Colonic mucosa (tissue), 4 donors: ENCODE measurements around the gene SPEM2. TPM values are rescaled to one million over a fixed set of nuclear protein-coding genes. Genes with fewer than 3 reads are reported as not detected.

Source experiments
- DNase-seq: peaks from one replicate; pipeline ENCODE4 v3.0.0-alpha.2; 2020
- H3K27ac ChIP-seq: fragments of 200-600 bp; one replicate; pipeline ENCODE4 v1.8.0; 2021
- H3K27me3 ChIP-seq: fragments of 200-600 bp; one replicate; pipeline ENCODE4 v1.8.0; 2021
- H3K36me3 ChIP-seq: fragments of 200-600 bp; one replicate; pipeline ENCODE4 v1.8.0; 2021
- H3K4me1 ChIP-seq: fragments of 200-600 bp; one replicate; pipeline ENCODE4 v1.8.0; 2021; ENCODE audit warnings: mild to moderate bottlenecking
- H3K4me3 ChIP-seq: fragments of 200-600 bp; one replicate; pipeline ENCODE4 v1.8.0; 2021
- H3K9ac ChIP-seq, 2 donors: one replicate each; pipeline ENCODE4 v1.7.0; 2013; ENCODE audit warnings: control low read depth in 2 of 2, low read depth in 2 of 2, low read length in 2 of 2
- H3K9me3 ChIP-seq: fragments of 200-600 bp; one replicate; pipeline ENCODE4 v1.8.0; 2021
- intact Hi-C: fragments of 100-400 bp; cut with DNase I; formaldehyde crosslinking; loops from one replicate; pipeline ENCODE4 v1.14.1; 2022
- total RNA-seq, 2 donors: library from RNA; stranded (reverse); fragmentation: NEBNext Ultra II Directional in 1 of 2; extraction: Animal tissue kit (Norgen Biotek cat#: 25700) in 1 of 2; gene quantifications; one replicate each; pipeline ENCODE4 v1.2.1, GENCODE V29; 2021
- TF ChIP-seq, protein P1 (sequence below): fragments of 200-600 bp; IDR thresholded peaks from one replicate; pipeline ENCODE4 v1.8.0; 2022; ENCODE audit warnings: antibody characterized with exemption, mild to moderate bottlenecking
- donor health status: healthy.
- donor health status: DM: no; HTN: no; CAD: no.
- donor health status: DM: no; HTN: no; CAD: no.

The SPEM2 gene
- total RNA-seq, 2 donors from 2014 or later, result not detected

DNA sequence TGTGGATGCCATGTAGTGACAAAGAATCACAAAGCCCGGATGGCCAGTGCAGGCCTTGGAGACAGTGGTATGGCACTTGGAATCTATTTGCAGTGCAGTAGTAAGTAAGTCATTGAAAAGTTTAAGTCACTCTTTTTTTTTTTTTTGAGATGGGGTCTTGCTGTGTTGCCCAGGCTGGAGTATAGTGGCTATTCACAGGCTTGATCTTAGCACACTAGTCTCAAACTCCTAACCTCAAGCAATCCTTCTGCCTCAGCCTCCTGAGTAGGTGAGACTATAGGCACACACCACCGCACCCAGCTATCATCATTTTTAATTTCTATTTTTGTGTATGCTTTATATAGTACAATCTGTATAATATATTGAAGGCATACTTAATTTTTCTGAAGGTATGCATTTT is 26.8 kb upstream of the SPEM2 start:
- intact Hi-C loops, result no loop called here
- Histone ChIP-seq H3K27me3 (no peaks in the 10 kb centered on the region), H3K9ac (no peak overlapping the region), H3K4me3 (no peak overlapping the region), H3K27ac (no peak overlapping the region), H3K4me1 (peaks cover 5% of the 10 kb centered on the region), H3K9me3 (no peaks in the 10 kb centered on the region), H3K36me3 (no peaks in the 10 kb centered on the region)
- no peak for DNase-seq
- TF ChIP-seq, protein P1, sequence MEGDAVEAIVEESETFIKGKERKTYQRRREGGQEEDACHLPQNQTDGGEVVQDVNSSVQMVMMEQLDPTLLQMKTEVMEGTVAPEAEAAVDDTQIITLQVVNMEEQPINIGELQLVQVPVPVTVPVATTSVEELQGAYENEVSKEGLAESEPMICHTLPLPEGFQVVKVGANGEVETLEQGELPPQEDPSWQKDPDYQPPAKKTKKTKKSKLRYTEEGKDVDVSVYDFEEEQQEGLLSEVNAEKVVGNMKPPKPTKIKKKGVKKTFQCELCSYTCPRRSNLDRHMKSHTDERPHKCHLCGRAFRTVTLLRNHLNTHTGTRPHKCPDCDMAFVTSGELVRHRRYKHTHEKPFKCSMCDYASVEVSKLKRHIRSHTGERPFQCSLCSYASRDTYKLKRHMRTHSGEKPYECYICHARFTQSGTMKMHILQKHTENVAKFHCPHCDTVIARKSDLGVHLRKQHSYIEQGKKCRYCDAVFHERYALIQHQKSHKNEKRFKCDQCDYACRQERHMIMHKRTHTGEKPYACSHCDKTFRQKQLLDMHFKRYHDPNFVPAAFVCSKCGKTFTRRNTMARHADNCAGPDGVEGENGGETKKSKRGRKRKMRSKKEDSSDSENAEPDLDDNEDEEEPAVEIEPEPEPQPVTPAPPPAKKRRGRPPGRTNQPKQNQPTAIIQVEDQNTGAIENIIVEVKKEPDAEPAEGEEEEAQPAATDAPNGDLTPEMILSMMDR, result no peak

DNA sequence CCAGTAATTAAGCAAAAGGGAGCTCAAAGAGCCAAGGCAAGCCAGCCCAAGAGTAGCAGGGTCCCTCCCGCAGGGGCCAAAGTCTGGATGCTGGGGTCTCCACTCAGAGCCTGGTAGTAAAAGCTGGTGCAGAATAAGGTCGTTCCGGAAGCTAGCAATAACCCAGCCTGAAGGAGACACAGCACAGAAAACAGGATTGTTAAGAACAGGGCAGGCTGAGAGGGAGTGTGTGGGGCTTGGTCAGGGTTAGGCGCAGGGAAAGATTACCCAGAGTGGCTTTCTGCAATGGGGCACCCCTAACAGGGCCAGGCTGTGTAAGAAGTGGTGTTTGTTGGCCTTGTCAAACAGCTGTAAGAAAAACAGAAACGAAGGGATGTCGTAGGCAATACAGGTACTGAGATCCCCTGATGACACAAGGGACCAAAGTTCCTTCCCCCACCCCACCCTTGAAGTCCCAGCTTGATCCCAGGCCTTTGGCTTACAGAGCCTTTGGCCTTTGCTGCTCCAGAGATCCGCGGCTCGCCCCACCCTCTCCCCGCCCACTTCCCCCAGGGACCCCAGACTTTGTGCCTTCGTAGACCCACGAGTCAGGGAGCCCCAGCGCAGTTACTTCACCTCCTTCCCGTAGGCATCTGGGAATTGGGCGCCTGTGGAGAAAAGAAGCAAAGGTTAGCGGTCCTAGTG is 22.2 kb upstream of the SPEM2 start:
- Histone ChIP-seq H3K27ac (peak overlapping the region; percentile 83), H3K27me3 (peaks cover 8% of the 10 kb centered on the region), H3K9ac (peak overlapping the region; percentile 79 to 87), H3K36me3 (no peaks in the 10 kb centered on the region), H3K4me3 (peak overlapping the region; percentile 44), H3K9me3 (no peaks in the 10 kb centered on the region), H3K4me1 (peaks cover 5% of the 10 kb centered on the region)
- intact Hi-C loops, result no loop called here
- DNase-seq, result peak; percentile 80
- TF ChIP-seq, protein P1, result no peak

DNA sequence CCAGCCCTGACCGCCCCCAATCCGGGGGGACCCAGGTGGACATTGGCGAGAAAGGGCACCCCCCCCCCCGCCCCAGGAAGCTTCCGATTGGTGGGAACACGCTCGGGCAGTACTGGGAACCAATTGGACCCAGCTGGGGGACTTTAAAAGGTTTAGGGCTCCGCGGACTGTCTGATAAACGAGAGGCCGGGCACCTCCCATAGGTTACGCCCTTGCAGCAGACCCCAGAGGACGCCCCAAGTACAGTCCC is 21.8 kb upstream of the SPEM2 start:
- intact Hi-C loops, result no loop called here
- Histone ChIP-seq H3K27me3 (peaks cover 8% of the 10 kb centered on the region), H3K4me1 (peaks cover 5% of the 10 kb centered on the region), H3K27ac (peak overlapping the region; percentile 83), H3K9me3 (no peaks in the 10 kb centered on the region), H3K4me3 (peak overlapping the region; percentile 44), H3K36me3 (no peaks in the 10 kb centered on the region), H3K9ac (peak overlapping the region; percentile 79 to 87)
- TF ChIP-seq, protein P1, result no peak
- DNase-seq, result no peak

DNA sequence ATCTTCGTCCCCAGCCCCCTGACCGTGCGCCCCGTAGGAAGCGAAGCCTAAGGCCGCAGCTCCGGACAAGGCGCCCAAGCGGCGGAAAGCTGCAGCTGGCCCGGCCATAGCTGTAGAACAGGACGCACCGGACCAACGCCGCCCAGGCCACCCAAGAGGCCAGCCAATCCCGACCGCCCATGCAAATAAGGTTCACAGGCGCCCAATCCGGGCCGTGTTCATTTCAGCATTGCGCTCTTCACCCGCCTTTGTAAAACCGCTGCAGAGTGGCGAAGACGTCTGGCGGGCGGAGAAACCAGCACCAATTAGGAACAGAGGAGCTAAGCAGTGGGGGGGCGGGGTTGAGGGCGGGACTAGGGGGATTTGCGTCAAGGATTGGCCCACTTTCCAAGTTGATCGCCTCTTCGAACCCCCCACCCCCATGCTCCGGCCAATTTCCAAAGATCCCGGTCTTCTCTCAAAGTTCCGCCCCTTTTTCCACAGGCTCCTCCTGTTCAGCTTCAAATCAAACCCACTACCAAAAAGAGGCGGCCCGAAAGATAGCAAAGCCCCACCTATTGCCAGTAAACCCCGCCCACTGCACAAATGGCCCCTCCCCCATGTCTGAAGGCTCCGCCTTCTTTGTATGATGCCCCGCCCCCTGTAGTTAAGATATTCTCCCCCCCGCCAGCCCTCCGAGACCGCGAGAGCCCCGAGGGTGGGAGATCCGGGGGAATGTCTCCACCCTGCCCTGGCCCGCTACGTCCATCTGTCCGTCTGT is 21.3 kb upstream of the SPEM2 start, which contains the start of gene TMEM256:
Gene TMEM256 (minus strand): TSS at position 121 of the 760 bp plus-strand sequence. CDS start 13 bp downstream, at position 108.
- Histone ChIP-seq H3K9ac (peak within 1 kb of the TSS; percentile 79 to 87), H3K27me3 (peaks cover 8% of the 10 kb centered on the region), H3K27ac (peak within 1 kb of the TSS; percentile 83), H3K36me3 (no peaks in the 10 kb centered on the region), H3K9me3 (no peaks in the 10 kb centered on the region), H3K4me1 (peaks cover 5% of the 10 kb centered on the region), H3K4me3 (peak within 1 kb of the TSS; percentile 44)
- TF ChIP-seq, protein P1, result no peak
- intact Hi-C loops, result no loop called here
- DNase-seq, result peak; percentile 99

DNA sequence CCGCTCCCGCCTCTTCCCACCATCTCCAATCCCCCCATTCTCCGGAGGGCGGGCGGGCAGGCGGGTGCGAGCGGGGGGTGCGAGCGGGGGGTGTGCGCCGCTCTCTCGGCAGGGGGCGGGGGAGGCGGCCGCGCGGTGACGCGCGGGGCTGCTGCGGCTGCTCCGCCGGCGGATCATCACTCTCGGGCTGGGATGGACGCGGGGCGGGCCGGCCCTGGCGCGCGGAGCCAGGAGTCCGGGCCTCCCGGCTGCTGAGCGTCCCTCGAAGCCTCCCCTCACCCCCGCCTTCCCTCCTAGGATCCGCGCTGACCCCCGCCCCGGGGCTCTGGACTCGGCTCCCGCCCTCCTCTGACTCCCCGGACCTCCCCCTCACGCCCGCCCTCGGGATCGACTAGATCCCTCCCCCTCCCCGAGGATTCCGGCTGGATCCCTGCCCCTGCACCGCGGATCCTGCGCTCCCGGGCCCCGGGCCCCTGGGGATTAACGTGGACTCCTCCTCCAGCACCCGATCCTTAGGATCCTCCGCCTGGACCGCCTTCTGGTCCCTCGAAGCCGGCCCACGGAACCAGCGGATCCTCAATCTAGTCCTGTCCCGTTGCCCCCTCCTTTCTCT is 20.6 kb upstream of the SPEM2 start:
- no peaks in the 10 kb centered on the region for H3K9me3 ChIP-seq
- peak; percentile 55 for DNase-seq
- TF ChIP-seq, protein P1, result no peak
- peaks cover 5% of the 10 kb centered on the region for H3K4me1 ChIP-seq
- H3K36me3 ChIP-seq, result no peaks in the 10 kb centered on the region
- intact Hi-C loops, result no loop called here
- H3K9ac ChIP-seq, result peak overlapping the region; percentile 26 to 69
- H3K27ac ChIP-seq, result peak overlapping the region; percentile 55
- peak overlapping the region; percentile 44 for H3K4me3 ChIP-seq
- H3K27me3 ChIP-seq, result peaks cover 8% of the 10 kb centered on the region
